ENCODE measurements around the gene CDK14. TPM values are rescaled to one million over a fixed set of nuclear protein-coding genes. Genes with fewer than 3 reads are reported as not detected.

Gene CDK14
- total RNA-seq, 2 experiments from 2014 or later: 0.05 to 0.27 TPM

DNA sequence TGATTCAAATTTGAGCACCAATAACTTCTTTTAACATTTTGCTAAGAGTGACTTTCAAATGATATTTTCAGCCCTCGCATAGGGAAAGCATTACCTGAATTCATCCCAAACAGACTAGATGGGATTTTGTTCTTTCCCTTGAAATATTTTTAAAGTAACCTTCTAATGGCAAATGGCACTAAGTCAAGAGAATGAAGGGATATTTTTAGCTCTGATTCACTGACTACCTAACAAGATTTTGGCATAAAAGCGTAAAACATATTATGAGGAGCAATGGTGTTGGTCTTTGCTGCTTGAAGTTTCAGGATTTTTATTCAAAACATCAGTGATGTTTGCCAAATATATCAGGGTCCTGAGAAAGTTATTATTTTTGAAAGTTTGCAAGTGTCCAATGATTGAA lies 290.3 kb downstream of the CDK14 start:
- POLR2A ChIA-PET: no interaction called here
- no peak for TF ChIP-seq CTCF (IDR thresholded peaks at IDR 0.05)
- intact Hi-C loops (cut with micrococcal nuclease): no loop called here

GRCh38 chr7:90889210-90889609 lies 293.1 kb downstream of the CDK14 start:
- H3K36me3 Mint-ChIP-seq (ENCODE audit: low read depth): no peaks in the 10 kb centered on the region
- no peak for TF ChIP-seq CTCF (IDR thresholded peaks at IDR 0.05)
- no peaks in the 10 kb centered on the region for H3K27me3 Mint-ChIP-seq
- no peaks in the 10 kb centered on the region for H3K4me1 Mint-ChIP-seq (ENCODE audit: low read depth)
- ChIA-PET CTCF (no interaction called here), POLR2A (no interaction called here)
- no peak for ATAC-seq
- intact Hi-C loops (cut with micrococcal nuclease): no loop called here
- H3K9me3 Mint-ChIP-seq: peaks cover 2% of the 10 kb centered on the region
- DNase-seq: no peak
- H3K4me3 Mint-ChIP-seq: no peak overlapping the region
- H3K27ac Mint-ChIP-seq: no peak overlapping the region

More for the DNA sequence above, 290.3 kb downstream of the CDK14 start:
- no peaks in the 10 kb centered on the region for H3K27me3 Mint-ChIP-seq
- ATAC-seq (no peak), DNase-seq (no peak)
- CTCF ChIA-PET: no interaction called here
- H3K4me1 Mint-ChIP-seq (ENCODE audit: low read depth): no peaks in the 10 kb centered on the region
- H3K9me3 Mint-ChIP-seq: peaks cover 3% of the 10 kb centered on the region
- H3K4me3 Mint-ChIP-seq: no peak overlapping the region
- no peak overlapping the region for H3K27ac Mint-ChIP-seq
- H3K36me3 Mint-ChIP-seq (ENCODE audit: low read depth): no peaks in the 10 kb centered on the region

DNA sequence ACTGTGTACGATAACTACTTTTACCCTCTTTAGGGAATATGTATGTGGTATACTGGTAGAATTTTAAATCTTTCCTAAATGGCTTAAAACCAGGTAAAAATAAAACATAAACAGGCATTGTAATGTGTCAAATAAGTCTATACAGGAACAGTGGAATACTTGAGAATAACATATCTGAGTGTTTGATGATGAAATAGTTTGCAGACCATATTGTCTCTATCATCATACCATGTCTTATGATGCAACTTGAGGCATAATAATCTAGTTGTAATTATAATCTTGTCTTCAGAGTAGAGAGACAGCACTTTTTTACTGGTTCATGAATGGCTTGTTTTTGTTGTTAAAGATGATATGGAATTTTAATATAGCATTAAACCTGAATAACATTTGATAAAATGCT lies 293.5 kb downstream of the CDK14 start:
- Mint-ChIP-seq H3K4me3 (no peak overlapping the region), H3K4me1 (ENCODE audit: low read depth) (no peaks in the 10 kb centered on the region), H3K27me3 (no peaks in the 10 kb centered on the region), H3K27ac (no peak overlapping the region), H3K9me3 (no peaks in the 10 kb centered on the region), H3K36me3 (ENCODE audit: low read depth) (no peaks in the 10 kb centered on the region)
- TF ChIP-seq CTCF (IDR thresholded peaks at IDR 0.05): no peak
- ATAC-seq (no peak), DNase-seq (no peak)
- POLR2A ChIA-PET: no interaction called here
- intact Hi-C loops (cut with micrococcal nuclease): no loop called here
- CTCF ChIA-PET: no interaction called here

- Mint-ChIP-seq H3K27ac (no peak overlapping the region), H3K4me1 (ENCODE audit: low read depth) (no peaks in the 10 kb centered on the region)
Measured at GRCh38 chr7:90891529-90891928, 295.4 kb downstream of the CDK14 start.

DNA sequence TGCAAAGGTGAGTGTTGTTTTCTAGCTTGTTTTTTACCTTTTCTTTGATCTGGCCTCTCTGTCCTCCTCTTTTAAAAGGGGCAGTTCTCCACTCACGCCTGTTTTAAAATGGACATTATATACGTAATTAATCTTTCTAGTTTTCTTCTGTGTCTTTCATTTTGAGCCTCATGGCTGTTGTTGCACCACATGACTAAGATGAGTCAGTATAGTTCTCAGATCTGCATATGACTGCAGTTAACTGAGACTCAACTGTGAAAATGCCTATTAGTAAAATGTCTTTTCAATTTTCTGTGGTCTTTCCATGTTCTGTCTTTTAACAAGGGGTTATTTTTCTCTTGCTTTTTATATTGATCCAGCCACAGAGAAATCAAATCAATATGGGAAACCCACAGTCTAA lies 296.1 kb downstream of the CDK14 start:
- ChIA-PET POLR2A (no interaction called here), CTCF (no interaction called here)
- H3K9me3 Mint-ChIP-seq: no peaks in the 10 kb centered on the region
- no peaks in the 10 kb centered on the region for H3K4me1 Mint-ChIP-seq (ENCODE audit: low read depth)
- DNase-seq: no peak
- no peaks in the 10 kb centered on the region for H3K27me3 Mint-ChIP-seq
- TF ChIP-seq CTCF (IDR thresholded peaks at IDR 0.05): no peak
- H3K36me3 Mint-ChIP-seq (ENCODE audit: low read depth): no peaks in the 10 kb centered on the region
- no peak for ATAC-seq
- no peak overlapping the region for H3K4me3 Mint-ChIP-seq
- H3K27ac Mint-ChIP-seq: no peak overlapping the region
- intact Hi-C loops (cut with micrococcal nuclease): no loop called here

More at GRCh38 chr7:90891529-90891928, 295.4 kb downstream of the CDK14 start:
- TF ChIP-seq CTCF (IDR thresholded peaks at IDR 0.05): no peak
- ChIA-PET CTCF (no interaction called here), POLR2A (no interaction called here)
- no peak for DNase-seq
- ATAC-seq: no peak
- Mint-ChIP-seq H3K9me3 (no peaks in the 10 kb centered on the region), H3K36me3 (ENCODE audit: low read depth) (no peaks in the 10 kb centered on the region), H3K27me3 (no peaks in the 10 kb centered on the region), H3K4me3 (no peak overlapping the region)
- intact Hi-C loops (cut with micrococcal nuclease): no loop called here
